ENCODE results near the gene DENND1B.

DNA sequence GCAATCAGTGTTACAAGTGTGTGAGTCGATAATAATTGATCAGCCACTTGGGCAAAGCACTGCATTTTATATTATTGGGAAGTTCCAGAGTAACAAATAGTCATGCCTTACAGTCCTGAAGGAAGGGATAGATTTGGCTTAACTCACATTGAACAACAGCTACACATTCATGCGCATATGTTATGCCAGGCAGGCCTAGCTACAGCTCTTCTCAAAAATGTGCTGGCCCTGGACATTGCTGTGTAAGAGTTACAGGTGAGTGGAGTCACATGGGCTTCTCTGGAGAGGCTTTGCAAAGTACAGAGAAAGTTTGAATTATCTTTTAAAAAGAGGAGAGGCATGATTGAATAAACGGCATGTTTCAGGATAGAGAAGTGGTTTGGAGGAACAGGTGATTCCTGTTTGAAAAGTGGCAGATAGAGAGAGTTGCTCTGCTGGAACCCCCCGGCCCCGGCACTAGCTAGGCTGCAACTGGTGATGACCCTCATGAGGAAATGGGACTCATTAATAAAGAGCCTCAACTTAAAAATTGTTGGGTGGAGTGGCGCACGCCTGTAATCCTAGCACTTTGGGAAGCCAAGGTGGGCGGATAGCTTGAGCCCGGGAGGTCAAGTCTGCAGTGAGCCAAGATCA, 306.6 kb downstream of the DENND1B start:
- TF ChIP-seq CBX3 (IDR thresholded peaks at IDR 0.05; ENCODE audit: low read depth) (no peak), EZH2 (IDR thresholded peaks at IDR 0.05) (no peak), TCF7L2 (IDR thresholded peaks at IDR 0.05; ENCODE audit: borderline replicate concordance, extremely low read depth, insufficient read depth, insufficient read length) (no peak), POLR2A (IDR thresholded peaks at IDR 0.05; ENCODE audit: borderline replicate concordance, extremely low read depth, insufficient read depth, insufficient read length) (no peak), CEBPB (IDR thresholded peaks at IDR 0.05; ENCODE audit: low read depth) (no peak), EZH2phosphoT487 (IDR thresholded peaks at IDR 0.05; ENCODE audit: borderline replicate concordance) (no peak), FOSL1 (IDR thresholded peaks at IDR 0.05; ENCODE audit: low read depth) (no peak), POLR2AphosphoS5 (IDR thresholded peaks at IDR 0.05; ENCODE audit: low read depth, low read length) (no peak), SRF (IDR thresholded peaks at IDR 0.05; ENCODE audit: low read depth) (no peak), SP1 (IDR thresholded peaks at IDR 0.05; ENCODE audit: low read depth) (no peak), ZNF274 (IDR thresholded peaks at IDR 0.05; ENCODE audit: low read depth, low read length) (no peak)
- TF ChIP-seq, protein P1, sequence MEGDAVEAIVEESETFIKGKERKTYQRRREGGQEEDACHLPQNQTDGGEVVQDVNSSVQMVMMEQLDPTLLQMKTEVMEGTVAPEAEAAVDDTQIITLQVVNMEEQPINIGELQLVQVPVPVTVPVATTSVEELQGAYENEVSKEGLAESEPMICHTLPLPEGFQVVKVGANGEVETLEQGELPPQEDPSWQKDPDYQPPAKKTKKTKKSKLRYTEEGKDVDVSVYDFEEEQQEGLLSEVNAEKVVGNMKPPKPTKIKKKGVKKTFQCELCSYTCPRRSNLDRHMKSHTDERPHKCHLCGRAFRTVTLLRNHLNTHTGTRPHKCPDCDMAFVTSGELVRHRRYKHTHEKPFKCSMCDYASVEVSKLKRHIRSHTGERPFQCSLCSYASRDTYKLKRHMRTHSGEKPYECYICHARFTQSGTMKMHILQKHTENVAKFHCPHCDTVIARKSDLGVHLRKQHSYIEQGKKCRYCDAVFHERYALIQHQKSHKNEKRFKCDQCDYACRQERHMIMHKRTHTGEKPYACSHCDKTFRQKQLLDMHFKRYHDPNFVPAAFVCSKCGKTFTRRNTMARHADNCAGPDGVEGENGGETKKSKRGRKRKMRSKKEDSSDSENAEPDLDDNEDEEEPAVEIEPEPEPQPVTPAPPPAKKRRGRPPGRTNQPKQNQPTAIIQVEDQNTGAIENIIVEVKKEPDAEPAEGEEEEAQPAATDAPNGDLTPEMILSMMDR (IDR thresholded peaks at IDR 0.05 in 2 of 3, conservative IDR thresholded peaks at IDR 0.05 in 1 of 3; ENCODE audit: borderline replicate concordance in 1 of 3, insufficient read depth in 1 of 3, low read depth in 2 of 3, low read length in 2 of 3), result no peak
- TF ChIP-seq, protein P2, sequence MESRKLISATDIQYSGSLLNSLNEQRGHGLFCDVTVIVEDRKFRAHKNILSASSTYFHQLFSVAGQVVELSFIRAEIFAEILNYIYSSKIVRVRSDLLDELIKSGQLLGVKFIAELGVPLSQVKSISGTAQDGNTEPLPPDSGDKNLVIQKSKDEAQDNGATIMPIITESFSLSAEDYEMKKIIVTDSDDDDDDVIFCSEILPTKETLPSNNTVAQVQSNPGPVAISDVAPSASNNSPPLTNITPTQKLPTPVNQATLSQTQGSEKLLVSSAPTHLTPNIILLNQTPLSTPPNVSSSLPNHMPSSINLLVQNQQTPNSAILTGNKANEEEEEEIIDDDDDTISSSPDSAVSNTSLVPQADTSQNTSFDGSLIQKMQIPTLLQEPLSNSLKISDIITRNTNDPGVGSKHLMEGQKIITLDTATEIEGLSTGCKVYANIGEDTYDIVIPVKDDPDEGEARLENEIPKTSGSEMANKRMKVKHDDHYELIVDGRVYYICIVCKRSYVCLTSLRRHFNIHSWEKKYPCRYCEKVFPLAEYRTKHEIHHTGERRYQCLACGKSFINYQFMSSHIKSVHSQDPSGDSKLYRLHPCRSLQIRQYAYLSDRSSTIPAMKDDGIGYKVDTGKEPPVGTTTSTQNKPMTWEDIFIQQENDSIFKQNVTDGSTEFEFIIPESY (IDR thresholded peaks at IDR 0.05; ENCODE audit: extremely low read depth, insufficient replicate concordance, low read length), result no peak
- TF ChIP-seq, protein P3, sequence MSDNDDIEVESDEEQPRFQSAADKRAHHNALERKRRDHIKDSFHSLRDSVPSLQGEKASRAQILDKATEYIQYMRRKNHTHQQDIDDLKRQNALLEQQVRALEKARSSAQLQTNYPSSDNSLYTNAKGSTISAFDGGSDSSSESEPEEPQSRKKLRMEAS (IDR thresholded peaks at IDR 0.05), result no peak

All from HCT116 (cell line).